Measurements from ENCODE around the gene TAS1R1. TPM values are rescaled to one million over a fixed set of nuclear protein-coding genes. Genes with fewer than 3 reads are reported as not detected.

The TAS1R1 gene
- not detected in 3 replicates for polyA plus RNA-seq
- polyA plus RNA-seq (2011; ENCODE audit: low read depth): not detected
- polyA plus RNA-seq (2011; cell fraction: cytosol; rRNA removed): not detected in 2 replicates
- polyA plus RNA-seq (2011; cell fraction: nucleus; rRNA removed): not detected in 2 replicates
- 0.17 TPM in 1 of 2 replicates, not detected in the other for polyA plus RNA-seq (2012; ENCODE audit: low replicate concordance)
- not detected in 3 replicates for polyA minus RNA-seq
- not detected for polyA minus RNA-seq (2011; cell fraction: cytosol; rRNA and poly(A)+ RNA removed)
- not detected in 2 replicates for polyA minus RNA-seq (2011; cell fraction: nucleus; rRNA and poly(A)+ RNA removed)

GRCh38 chr1:6554907-6555778 lies at the start of gene TAS1R1:
Gene TAS1R1 (plus strand): TSS chr1:6555307. CDS start chr1:6555374, 67 bp downstream.
- peak within 1 kb of the TSS; percentile 94 to 100 (median 96) for H3K4me3 ChIP-seq (ENCODE audit: control insufficient read depth in 2 of 3, extremely low read depth in 1 of 3, insufficient read depth in 2 of 3, low read depth in 1 of 3, low read length in 3 of 3)
- FAIRE-seq: no peak
- no peaks in the 10 kb centered on the region for H4K20me1 ChIP-seq (ENCODE audit: control insufficient read depth, extremely low read depth, insufficient read depth, low read length)
- H3K4me2 ChIP-seq (ENCODE audit: control insufficient read depth, extremely low read depth, insufficient read depth, low read depth, low read length): peak within 1 kb of the TSS; percentile 97
- no peaks in the 10 kb centered on the region for H3K9me1 ChIP-seq (ENCODE audit: control insufficient read depth, extremely low read depth, insufficient read depth, low read length)
- peaks cover 3 to 8% of the 10 kb centered on the region in 2 experiments for H3K36me3 ChIP-seq (ENCODE audit: control insufficient read depth in 2 of 2, extremely low read depth in 1 of 2, insufficient read depth in 2 of 2, low read length in 2 of 2)
- peak within 1 kb of the TSS; percentile 91 for H2AFZ ChIP-seq (ENCODE audit: control insufficient read depth, low read length)
- H3K9ac ChIP-seq (ENCODE audit: control insufficient read depth, extremely low read depth, insufficient read depth, low read length): peak within 1 kb of the TSS; percentile 94
- H3K4me1 ChIP-seq (ENCODE audit: control insufficient read depth, extremely low read depth, insufficient read depth, low read length): peaks cover 11% of the 10 kb centered on the region
- no peaks in the 10 kb centered on the region for H3K27me3 ChIP-seq (ENCODE audit: control insufficient read depth, extremely low read depth, insufficient read depth, low read length)
- H3K27ac ChIP-seq (ENCODE audit: control insufficient read depth, insufficient read depth, low read length): peak within 1 kb of the TSS; percentile 76
- dilution Hi-C loops (cut with MboI; ENCODE audit: extremely low pct_ligation_motif_present, low sequenced_read_pairs): no loop called here
- TF ChIP-seq EZH2 (IDR thresholded peaks at IDR 0.05; ENCODE audit: low read length): no peak
- peaks cover 28% of the 10 kb centered on the region for H3K79me2 ChIP-seq (ENCODE audit: control insufficient read depth, insufficient read depth, low read length)
- no peak for DNase-seq (ENCODE audit: low read depth, low spot score)
- no peaks in the 10 kb centered on the region for H3K9me3 ChIP-seq (ENCODE audit: control insufficient read depth, low read depth, low read length)

- H3K4me3 ChIP-seq (ENCODE audit: control insufficient read depth in 2 of 3, extremely low read depth in 1 of 3, insufficient read depth in 2 of 3, low read depth in 1 of 3, low read length in 3 of 3): no peak overlapping the region
- TF ChIP-seq EZH2 (IDR thresholded peaks at IDR 0.05; ENCODE audit: low read length): no peak
- TF ChIP-seq CTCF (optimal IDR thresholded peaks at IDR 0.05 in 1 of 3, IDR thresholded peaks at IDR 0.05 in 1 of 3, conservative IDR thresholded peaks at IDR 0.05 in 1 of 3; ENCODE audit: extremely low read depth in 1 of 3, insufficient read depth in 2 of 3, low read length in 3 of 3): no peak
- no peaks in the 10 kb centered on the region for H3K9me3 ChIP-seq (ENCODE audit: control insufficient read depth, low read depth, low read length)
- no peaks in the 10 kb centered on the region for H3K36me3 ChIP-seq (ENCODE audit: control insufficient read depth in 2 of 2, extremely low read depth in 1 of 2, insufficient read depth in 2 of 2, low read length in 2 of 2)
- H3K27me3 ChIP-seq (ENCODE audit: control insufficient read depth, extremely low read depth, insufficient read depth, low read length): peaks cover 6% of the 10 kb centered on the region
- H3K4me1 ChIP-seq (ENCODE audit: control insufficient read depth, extremely low read depth, insufficient read depth, low read length): no peaks in the 10 kb centered on the region
- H3K9ac ChIP-seq (ENCODE audit: control insufficient read depth, extremely low read depth, insufficient read depth, low read length): no peak overlapping the region
- H3K9me1 ChIP-seq (ENCODE audit: control insufficient read depth, extremely low read depth, insufficient read depth, low read length): no peaks in the 10 kb centered on the region
- H3K27ac ChIP-seq (ENCODE audit: control insufficient read depth, insufficient read depth, low read length): no peak overlapping the region
- dilution Hi-C loops (cut with MboI; ENCODE audit: extremely low pct_ligation_motif_present, low sequenced_read_pairs): no loop called here
- no peaks in the 10 kb centered on the region for H4K20me1 ChIP-seq (ENCODE audit: control insufficient read depth, extremely low read depth, insufficient read depth, low read length)
- H2AFZ ChIP-seq (ENCODE audit: control insufficient read depth, low read length): no peak overlapping the region
- no peak overlapping the region for H3K4me2 ChIP-seq (ENCODE audit: control insufficient read depth, extremely low read depth, insufficient read depth, low read depth, low read length)
- no peak for DNase-seq (ENCODE audit: low read depth, low spot score)
- H3K79me2 ChIP-seq (ENCODE audit: control insufficient read depth, insufficient read depth, low read length): no peaks in the 10 kb centered on the region
- no peak for FAIRE-seq
Measured at GRCh38 chr1:6505367-6506209, 49.5 kb upstream of the TAS1R1 start.
